K562 (cell line): ENCODE measurements around the gene C1orf74. TPM values are rescaled to one million over a fixed set of nuclear protein-coding genes. Genes with fewer than 3 reads are reported as not detected.

Source experiments
- ATAC-seq: fragments of 200-7000 bp; cut with Tn5 transposase; 3 replicates; pipeline ENCODE4 v1.9.1; 2020; ENCODE audit warnings: moderate library complexity
- BruUV-seq: library from RNA; stranded (reverse); fragments of 400-500 nt; replicated peaks from 2 replicates; lab custom pipeline; 2021; lab: Mats Ljungman, UMichigan
- CTCF ChIA-PET: fragments of 300-600 bp; formaldehyde crosslinking; extraction: SDS; loops from one replicate; lab custom pipeline; 2021; ENCODE audit warnings: low intra/inter-chr PET ratio; lab: Yijun Ruan, JAX
- POLR2A ChIA-PET: fragments of 300-600, 350-650 bp; sonication (Branson Sonifier 250); formaldehyde crosslinking; extraction: SDS; loops from one replicate; lab custom pipeline; 2021; ENCODE audit warnings: antibody characterized with exemption, inconsistent platforms; lab: Yijun Ruan, JAX
- DNase-seq, 4 experiments: peaks; one replicate each; pipeline versions ENCODE4 v3.0.0 to v3.0.0-alpha.2; 2011 to 2018; ENCODE audit warnings: low spot score in 3 of 4, mixed read lengths in 3 of 4; ENCODE audit errors: extremely low read depth in 1 of 4
- FAIRE-seq: peaks from 2 replicates; lab custom pipeline; 2011; peaks lifted over from hg19 to GRCh38; lab: Jason Lieb, UNC
- H2AFZ ChIP-seq: 2 replicates; pipeline ENCODE4 v1.6.0; 2011; ENCODE audit warnings: low read depth, low read length, control low read depth, inconsistent platforms
- H3K27ac ChIP-seq: fragments of 200-600 bp; 3 replicates; pipeline ENCODE4 v1.8.0; 2011; ENCODE audit warnings: low read depth, mild to moderate bottlenecking, control low read depth, inconsistent platforms, low read length, moderate library complexity, mixed read lengths; ENCODE audit errors: extremely low read depth
- H3K27me3 ChIP-seq, 2 experiments: fragments of 300-600 bp in 1 of 2; 2 replicates in 1 of 2; 3 replicates in 1 of 2; pipeline versions ENCODE4 v1.6.0 to v1.8.0; 2011; ENCODE audit warnings: inconsistent platforms in 2 of 2, low read length in 2 of 2, mild to moderate bottlenecking in 1 of 2, mixed read lengths in 1 of 2, moderate library complexity in 1 of 2; ENCODE audit not compliant: control insufficient read depth in 2 of 2, insufficient read depth in 2 of 2
- H3K36me3 ChIP-seq: fragments of 300-600 bp; 3 replicates; pipeline ENCODE4 v1.8.0; 2011; ENCODE audit warnings: mild to moderate bottlenecking, low read length, inconsistent platforms; ENCODE audit not compliant: control insufficient read depth, insufficient read depth
- H3K4me1 ChIP-seq, 2 experiments: fragments of 200-600 bp in 1 of 2; replicated peaks in 1 of 2; 2 replicates in 1 of 2; 3 replicates in 1 of 2; pipeline versions ENCODE4 v1.5.1 to v1.8.0; 2011; ENCODE audit warnings: inconsistent platforms in 2 of 2, low read length in 2 of 2, mild to moderate bottlenecking in 1 of 2, mixed read lengths in 1 of 2, moderate library complexity in 1 of 2; ENCODE audit not compliant: control insufficient read depth in 2 of 2, insufficient read depth in 2 of 2
- H3K4me2 ChIP-seq: 2 replicates; pipeline ENCODE4 v1.6.1; 2011; ENCODE audit warnings: low read length, control low read depth, inconsistent platforms, mixed read lengths; ENCODE audit not compliant: insufficient read depth
- H3K4me3 ChIP-seq: fragments of 200-600 bp; sonication (generic), shearing (Covaris generic); 2 replicates; pipeline ENCODE4 v1.5.1; 2016; ENCODE audit warnings: control low read depth, inconsistent platforms
- H3K79me2 ChIP-seq: fragments of 200-600 bp; 3 replicates; pipeline ENCODE4 v1.8.0; 2011; ENCODE audit warnings: low read length, inconsistent platforms; ENCODE audit not compliant: control insufficient read depth, insufficient read depth
- H3K9ac ChIP-seq, 2 experiments: 2 replicates each; pipeline versions ENCODE4 v1.6.0 to v1.6.1; 2011; ENCODE audit warnings: low read depth in 2 of 2, low read length in 2 of 2, control low read depth in 1 of 2, inconsistent platforms in 1 of 2, mild to moderate bottlenecking in 1 of 2, mixed read lengths in 1 of 2; ENCODE audit not compliant: insufficient read depth in 1 of 2
- H3K9me1 ChIP-seq: one replicate; pipeline ENCODE4 v1.6.0; 2011; ENCODE audit warnings: inconsistent platforms, mild to moderate bottlenecking, low read length, moderate library complexity; ENCODE audit not compliant: control insufficient read depth, insufficient read depth
- H3K9me3 ChIP-seq: replicated peaks from 2 replicates; pipeline ENCODE4 v1.5.1; 2011; ENCODE audit warnings: low read depth, low read length, inconsistent platforms; ENCODE audit not compliant: control insufficient read depth, insufficient read depth
- H4K20me1 ChIP-seq: replicated peaks from 2 replicates; pipeline ENCODE4 v1.6.1; 2011; ENCODE audit warnings: low read length, inconsistent platforms, mixed read lengths; ENCODE audit not compliant: control insufficient read depth, insufficient read depth
- CBX1 ChIP-seq: sonication (generic); IDR thresholded peaks from 2 replicates; pipeline ENCODE4 v1.6.1; 2016; ENCODE audit warnings: antibody characterized with exemption, low read depth, mild to moderate bottlenecking
- SMC3 ChIP-seq: conservative IDR thresholded peaks from 2 replicates; pipeline ENCODE4 v1.6.1; 2011; ENCODE audit warnings: low read depth, low read length, improper control_type of control experiment; ENCODE audit not compliant: insufficient read depth
- TCF7 ChIP-seq: sonication (generic); IDR thresholded peaks from 2 replicates; pipeline ENCODE4 v1.6.1; 2016; ENCODE audit warnings: antibody characterized with exemption, borderline replicate concordance
- WGBS: fragments of 100-300 bp; shearing (Covaris generic); methylation state at CpG from one replicate; pipeline ENCODE4 v1.1.6; 2016; ENCODE audit warnings: low coverage, mixed read lengths; ENCODE audit not compliant: insufficient coverage; ENCODE audit errors: missing lambda C conversion rate; 5-methylcytosine and 5-hydroxymethylcytosine counted together
- in situ Hi-C: fragments of 300-500 bp; cut with MboI; formaldehyde crosslinking; loops from 4 replicates; pipeline ENCODE4 v1.15.0; 2018; ENCODE audit warnings: inconsistent platforms, mixed read lengths
- intact Hi-C: fragments of 100-400 bp; cut with micrococcal nuclease; formaldehyde crosslinking; loops from 2 replicates; pipeline ENCODE4 v1.14.2; 2022
- polyA plus RNA-seq, 8 experiments: library from polyadenylated mRNA; depleted of rRNA in 4 of 8; stranded (reverse) in 5 of 8; unstranded in 3 of 8; fragments of >200 nt; fragmentation: Nextera tagmentation in 2 of 8; fragmentation: Illumina TruSeq in 1 of 8; extraction: Ambion mirVana in 2 of 8; extraction: Trizol in 1 of 8; gene quantifications; 2 replicates each; pipeline versions ENCODE4 v1.2.1 to v1.2.3, GENCODE V29; 2011 to 2014; ENCODE audit warnings: inconsistent platforms in 1 of 8, missing spikeins in 1 of 8
- total RNA-seq, 7 experiments: library from RNA; depleted of rRNA in 6 of 7; stranded (reverse); fragments of >200 nt in 6 of 7; fragmentation: Illumina TruSeq in 2 of 7; extraction: Trizol in 2 of 7; gene quantifications; 2 replicates each; pipeline versions ENCODE4 v1.2.1 to v1.2.3, GENCODE V29; 2011 to 2021; ENCODE audit warnings: low replicate concordance in 1 of 7
- TF ChIP-seq, protein P1 (sequence below): sonication (generic); formaldehyde crosslinking; IDR thresholded peaks from 2 replicates; pipeline ENCODE4 v1.8.0; 2022; ENCODE audit warnings: mild to moderate bottlenecking, low read depth, missing genetic modification reagents
- TF ChIP-seq, protein P2 (sequence below): fragments of 450-650 bp; conservative IDR thresholded peaks from 2 replicates; pipeline ENCODE4 v1.6.1; 2016; ENCODE audit warnings: missing genetic modification characterization, low read depth, mild to moderate bottlenecking, control low read depth, missing compliant biosample characterization
- TF ChIP-seq, protein P3 (sequence below): fragments of 450-650 bp; formaldehyde crosslinking; IDR thresholded peaks from 2 replicates; pipeline ENCODE4 v1.4.0; 2020; ENCODE audit warnings: mild to moderate bottlenecking, mixed read lengths
- TF ChIP-seq, protein P4 (sequence below): fragments of 450-650 bp; IDR thresholded peaks from 2 replicates; pipeline ENCODE4 v1.6.1; 2018; ENCODE audit not compliant: partially characterized antibody

Gene C1orf74
- total and polyA plus RNA-seq, 9 of the 15 experiments (the other 6 are each of a cell fraction or from before 2014, with no cell fraction given) = 4.0 to 7.6 (median 5.7) TPM

DNA sequence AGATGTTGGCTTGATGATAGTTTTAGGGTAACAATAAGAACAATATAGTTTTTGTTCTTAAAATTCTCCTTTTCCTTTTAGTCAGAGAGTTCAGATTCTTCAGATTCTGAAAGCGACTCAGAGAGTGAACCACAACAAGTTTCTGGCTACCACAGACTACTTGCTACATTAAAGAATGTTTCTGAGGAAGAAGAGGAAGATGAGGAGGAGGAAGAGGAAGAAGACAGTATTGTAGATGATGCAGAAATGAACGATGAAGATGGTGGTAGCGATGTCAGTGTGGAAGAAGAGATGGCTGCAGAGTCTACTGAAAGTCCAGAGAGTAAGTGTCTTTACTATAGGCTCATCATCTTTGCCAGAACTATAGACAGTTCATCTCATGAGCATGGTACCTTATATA lies 46.4 kb upstream of the C1orf74 start:
- POLR2A ChIA-PET = interaction anchor here (0.6 kb wide), 1 partner anchor 256 kb away, joined by 3 read pairs; no protein-coding TSS in a partner anchor
- TF ChIP-seq TCF7 (no peak), SMC3 (no peak), CBX1 (no peak)
- TF ChIP-seq, protein P1, sequence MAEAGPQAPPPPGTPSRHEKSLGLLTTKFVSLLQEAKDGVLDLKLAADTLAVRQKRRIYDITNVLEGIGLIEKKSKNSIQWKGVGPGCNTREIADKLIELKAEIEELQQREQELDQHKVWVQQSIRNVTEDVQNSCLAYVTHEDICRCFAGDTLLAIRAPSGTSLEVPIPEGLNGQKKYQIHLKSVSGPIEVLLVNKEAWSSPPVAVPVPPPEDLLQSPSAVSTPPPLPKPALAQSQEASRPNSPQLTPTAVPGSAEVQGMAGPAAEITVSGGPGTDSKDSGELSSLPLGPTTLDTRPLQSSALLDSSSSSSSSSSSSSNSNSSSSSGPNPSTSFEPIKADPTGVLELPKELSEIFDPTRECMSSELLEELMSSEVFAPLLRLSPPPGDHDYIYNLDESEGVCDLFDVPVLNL (CRISPR knock-in tag) = no peak
- TF ChIP-seq, all 486 proteins: peak for 0
- Histone ChIP-seq H3K4me2 (no peak overlapping the region), H3K4me3 (no peak overlapping the region), H3K27me3 (no peaks in the 10 kb centered on the region), H3K79me2 (peaks cover 28% of the 10 kb centered on the region), H2AFZ (no peak overlapping the region), H4K20me1 (no peaks in the 10 kb centered on the region), H3K9ac (no peak overlapping the region), H3K9me3 (no peaks in the 10 kb centered on the region), H3K9me1 (peaks cover 2% of the 10 kb centered on the region), H3K36me3 (peaks cover 59% of the 10 kb centered on the region), H3K27ac (no peak overlapping the region), H3K4me1 (peaks cover 3 to 17% of the 10 kb centered on the region in 2 experiments; a peak in 4 of 5 replicates)
- CTCF ChIA-PET = no interaction called here
- BruUV-seq = no TSS peak
- intact Hi-C loops = no loop called here
- FAIRE-seq = no peak
- DNase-seq = no peak
- WGBS = 87% methylated on average over 3 of the region's 3 CpGs
- in situ Hi-C loops = no loop called here
- ATAC-seq = no peak

DNA sequence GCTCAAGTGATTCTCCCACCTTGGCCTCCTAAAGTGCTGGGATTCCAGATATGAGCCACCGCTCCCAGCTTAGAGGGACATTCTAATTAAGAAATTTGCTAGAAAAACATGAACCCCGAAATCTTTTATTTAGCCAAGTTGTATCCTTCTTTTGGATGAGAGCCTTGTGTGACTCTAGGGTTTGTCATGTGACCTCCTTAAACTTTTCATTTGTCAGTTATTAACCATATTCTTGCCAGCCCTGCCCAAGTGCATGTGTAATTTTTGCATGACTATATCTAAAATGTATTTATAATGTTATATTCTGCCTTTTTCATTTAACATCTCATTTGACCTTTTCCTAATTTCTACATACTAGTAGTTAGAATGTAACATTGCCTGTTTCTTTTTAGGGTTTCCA lies 45.4 kb upstream of the C1orf74 start:
- Histone ChIP-seq H3K4me3 (no peak overlapping the region), H3K27ac (no peak overlapping the region), H3K4me1 (peaks cover 3 to 17% of the 10 kb centered on the region in 2 experiments; a peak in 4 of 5 replicates), H2AFZ (no peak overlapping the region), H3K36me3 (peaks cover 49% of the 10 kb centered on the region), H3K9ac (no peak overlapping the region), H3K4me2 (no peak overlapping the region), H4K20me1 (no peaks in the 10 kb centered on the region), H3K79me2 (peaks cover 28% of the 10 kb centered on the region), H3K9me3 (no peaks in the 10 kb centered on the region), H3K27me3 (no peaks in the 10 kb centered on the region), H3K9me1 (peaks cover 2% of the 10 kb centered on the region)
- CTCF ChIA-PET = no interaction called here
- FAIRE-seq = no peak
- WGBS = 93% methylated on average over 2 of the region's 2 CpGs
- BruUV-seq = no TSS peak
- ATAC-seq = no peak
- intact Hi-C loops = no loop called here
- TF ChIP-seq, protein P2, sequence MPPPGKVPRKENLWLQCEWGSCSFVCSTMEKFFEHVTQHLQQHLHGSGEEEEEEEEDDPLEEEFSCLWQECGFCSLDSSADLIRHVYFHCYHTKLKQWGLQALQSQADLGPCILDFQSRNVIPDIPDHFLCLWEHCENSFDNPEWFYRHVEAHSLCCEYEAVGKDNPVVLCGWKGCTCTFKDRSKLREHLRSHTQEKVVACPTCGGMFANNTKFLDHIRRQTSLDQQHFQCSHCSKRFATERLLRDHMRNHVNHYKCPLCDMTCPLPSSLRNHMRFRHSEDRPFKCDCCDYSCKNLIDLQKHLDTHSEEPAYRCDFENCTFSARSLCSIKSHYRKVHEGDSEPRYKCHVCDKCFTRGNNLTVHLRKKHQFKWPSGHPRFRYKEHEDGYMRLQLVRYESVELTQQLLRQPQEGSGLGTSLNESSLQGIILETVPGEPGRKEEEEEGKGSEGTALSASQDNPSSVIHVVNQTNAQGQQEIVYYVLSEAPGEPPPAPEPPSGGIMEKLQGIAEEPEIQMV (tag) = no peak
- TF ChIP-seq, protein P3, sequence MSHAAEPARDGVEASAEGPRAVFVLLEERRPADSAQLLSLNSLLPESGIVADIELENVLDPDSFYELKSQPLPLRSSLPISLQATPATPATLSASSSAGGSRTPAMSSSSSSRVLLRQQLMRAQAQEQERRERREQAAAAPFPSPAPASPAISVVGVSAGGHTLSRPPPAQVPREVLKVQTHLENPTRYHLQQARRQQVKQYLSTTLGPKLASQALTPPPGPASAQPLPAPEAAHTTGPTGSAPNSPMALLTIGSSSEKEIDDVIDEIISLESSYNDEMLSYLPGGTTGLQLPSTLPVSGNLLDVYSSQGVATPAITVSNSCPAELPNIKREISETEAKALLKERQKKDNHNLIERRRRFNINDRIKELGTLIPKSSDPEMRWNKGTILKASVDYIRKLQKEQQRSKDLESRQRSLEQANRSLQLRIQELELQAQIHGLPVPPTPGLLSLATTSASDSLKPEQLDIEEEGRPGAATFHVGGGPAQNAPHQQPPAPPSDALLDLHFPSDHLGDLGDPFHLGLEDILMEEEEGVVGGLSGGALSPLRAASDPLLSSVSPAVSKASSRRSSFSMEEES (CRISPR knock-in tag) = peak; percentile 82
- TF ChIP-seq, protein P4, sequence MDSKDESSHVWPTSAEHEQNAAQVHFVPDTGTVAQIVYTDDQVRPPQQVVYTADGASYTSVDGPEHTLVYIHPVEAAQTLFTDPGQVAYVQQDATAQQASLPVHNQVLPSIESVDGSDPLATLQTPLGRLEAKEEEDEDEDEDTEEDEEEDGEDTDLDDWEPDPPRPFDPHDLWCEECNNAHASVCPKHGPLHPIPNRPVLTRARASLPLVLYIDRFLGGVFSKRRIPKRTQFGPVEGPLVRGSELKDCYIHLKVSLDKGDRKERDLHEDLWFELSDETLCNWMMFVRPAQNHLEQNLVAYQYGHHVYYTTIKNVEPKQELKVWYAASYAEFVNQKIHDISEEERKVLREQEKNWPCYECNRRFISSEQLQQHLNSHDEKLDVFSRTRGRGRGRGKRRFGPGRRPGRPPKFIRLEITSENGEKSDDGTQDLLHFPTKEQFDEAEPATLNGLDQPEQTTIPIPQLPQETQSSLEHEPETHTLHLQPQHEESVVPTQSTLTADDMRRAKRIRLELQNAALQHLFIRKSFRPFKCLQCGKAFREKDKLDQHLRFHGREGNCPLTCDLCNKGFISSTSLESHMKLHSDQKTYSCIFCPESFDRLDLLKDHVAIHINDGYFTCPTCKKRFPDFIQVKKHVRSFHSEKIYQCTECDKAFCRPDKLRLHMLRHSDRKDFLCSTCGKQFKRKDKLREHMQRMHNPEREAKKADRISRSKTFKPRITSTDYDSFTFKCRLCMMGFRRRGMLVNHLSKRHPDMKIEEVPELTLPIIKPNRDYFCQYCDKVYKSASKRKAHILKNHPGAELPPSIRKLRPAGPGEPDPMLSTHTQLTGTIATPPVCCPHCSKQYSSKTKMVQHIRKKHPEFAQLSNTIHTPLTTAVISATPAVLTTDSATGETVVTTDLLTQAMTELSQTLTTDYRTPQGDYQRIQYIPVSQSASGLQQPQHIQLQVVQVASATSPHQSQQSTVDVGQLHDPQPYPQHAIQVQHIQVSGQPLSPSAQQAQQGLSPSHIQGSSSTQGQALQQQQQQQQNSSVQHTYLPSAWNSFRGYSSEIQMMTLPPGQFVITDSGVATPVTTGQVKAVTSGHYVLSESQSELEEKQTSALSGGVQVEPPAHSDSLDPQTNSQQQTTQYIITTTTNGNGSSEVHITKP = no peak
- no peak for DNase-seq
- POLR2A ChIA-PET = no interaction called here
- in situ Hi-C loops = no loop called here
